Upper lobe of left lung (tissue), 4 donors: ENCODE results near the gene C1orf226.

Experiments used
- CTCF ChIP-seq, 6 experiments: fragments of 450-650 bp in 4 of 6; fragments of 200-600 bp in 2 of 6; sonication (generic) in 2 of 6; IDR thresholded peaks; one replicate each; pipeline ENCODE4 v1.5.1; 2016 to 2019; ENCODE audit warnings: antibody characterized with exemption in 6 of 6
- EP300 ChIP-seq, 4 donors: sonication (generic); formaldehyde crosslinking; IDR thresholded peaks; one replicate each; pipeline ENCODE4 v1.5.1; 2017; ENCODE audit warnings: antibody characterized with exemption in 4 of 4, control low read depth in 2 of 4
- POLR2A ChIP-seq, 4 donors: fragments of 450-650 bp; IDR thresholded peaks; one replicate each; pipeline ENCODE4 v1.5.1; 2016 to 2017; ENCODE audit warnings: antibody characterized with exemption in 4 of 4, mild to moderate bottlenecking in 2 of 4
- POLR2AphosphoS5 ChIP-seq, 2 donors: sonication (generic); formaldehyde crosslinking; IDR thresholded peaks; one replicate each; pipeline ENCODE4 v1.5.1; 2017; ENCODE audit warnings: antibody characterized with exemption in 2 of 2

- TF ChIP-seq EP300 (IDR thresholded peaks at IDR 0.05) (no peak), CTCF (IDR thresholded peaks at IDR 0.05) (no peak), POLR2A (IDR thresholded peaks at IDR 0.05) (no peak), POLR2AphosphoS5 (IDR thresholded peaks at IDR 0.05) (no peak)
These were observed 39.0 kb upstream of the C1orf226 start for GRCh38 chr1:162342452-162342983.
